ENCODE data around the gene NSD2. TPM values are rescaled to one million over a fixed set of nuclear protein-coding genes. Genes with fewer than 3 reads are reported as not detected.

The NSD2 gene
- total RNA-seq, 1 donor from 2014 or later: 32.6 TPM

GRCh38 chr4:1956631-1957030, 85.4 kb downstream of the NSD2 start:
- no peak for DNase-seq
- intact Hi-C loops (cut with DNase I): no loop called here
- ATAC-seq (ENCODE audit: poor library complexity): no peak

- intact Hi-C loops (cut with DNase I): no loop called here
- no peak for DNase-seq
- peak; percentile 50 for ATAC-seq (ENCODE audit: poor library complexity)
Observed at GRCh38 chr4:1958276-1959103, 87.3 kb downstream of the NSD2 start.

DNA sequence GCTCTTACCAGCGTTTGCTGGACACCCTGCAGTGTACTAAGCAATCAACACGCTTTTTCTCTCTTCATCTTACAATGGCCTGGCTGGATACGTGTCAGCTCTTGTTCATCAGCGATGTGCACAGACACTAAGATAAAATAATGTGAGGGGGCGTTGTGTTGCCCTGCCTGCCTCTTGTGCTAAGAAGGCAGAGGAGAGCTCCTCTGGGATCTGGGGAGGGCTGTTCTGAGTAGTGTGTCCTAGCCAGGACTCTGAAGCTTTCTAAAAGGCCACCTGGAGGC, 87.9 kb downstream of the NSD2 start:
- ATAC-seq (ENCODE audit: poor library complexity): no peak
- DNase-seq: no peak
- intact Hi-C loops (cut with DNase I): no loop called here

GRCh38 chr4:1960170-1960825, 89.1 kb downstream of the NSD2 start:
- intact Hi-C loops (cut with DNase I): no loop called here
- DNase-seq (no peak), ATAC-seq (ENCODE audit: poor library complexity) (peak; percentile 72)

- no peak for DNase-seq
Observed at GRCh38 chr4:1961038-1961437, 89.8 kb downstream of the NSD2 start.

DNA sequence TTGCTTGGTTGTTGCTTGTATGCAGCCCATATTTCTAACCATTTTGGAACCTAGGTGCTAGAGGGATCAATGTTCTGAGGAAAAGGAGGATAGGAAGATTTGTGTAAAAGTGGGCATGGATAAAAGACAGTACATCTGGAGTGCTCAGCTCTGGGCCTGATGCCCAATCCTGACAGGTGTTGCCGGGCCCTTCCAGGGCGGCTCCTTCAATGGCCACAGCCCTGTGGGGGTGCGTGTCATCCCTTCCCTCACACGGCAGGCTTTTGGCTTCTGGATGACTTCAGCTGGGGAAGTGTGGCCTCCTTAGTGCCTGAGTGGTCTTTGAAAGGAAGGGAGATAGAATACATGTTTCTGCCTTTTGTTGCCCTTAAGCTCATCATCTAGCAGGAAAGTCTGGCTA, 90.4 kb downstream of the NSD2 start:
- ATAC-seq (ENCODE audit: poor library complexity) (no peak), DNase-seq (no peak)
- intact Hi-C loops (cut with DNase I): no loop called here

More at GRCh38 chr4:1961038-1961437, 89.8 kb downstream of the NSD2 start:
- intact Hi-C loops (cut with DNase I): no loop called here
- no peak for ATAC-seq (ENCODE audit: poor library complexity)

DNA sequence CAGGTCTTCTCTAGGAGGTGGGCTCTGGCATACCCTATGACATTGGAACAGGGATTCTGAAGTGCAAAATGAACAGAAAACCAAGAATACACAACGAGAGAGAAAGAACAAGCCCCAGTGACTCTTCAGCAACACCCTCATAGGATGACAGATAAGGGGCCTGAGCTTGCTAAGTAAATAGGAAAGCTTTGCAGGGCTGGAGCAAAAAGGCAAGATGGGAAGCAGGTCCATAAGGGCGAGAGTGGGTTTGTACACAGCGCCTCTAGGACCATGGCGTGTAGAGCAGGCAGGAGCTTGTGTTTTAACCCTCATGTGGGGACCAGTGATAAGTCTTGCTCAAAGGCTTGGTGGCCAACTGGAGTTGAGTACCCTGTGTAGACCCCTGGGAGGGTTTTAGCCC, 91.8 kb downstream of the NSD2 start:
- ATAC-seq (ENCODE audit: poor library complexity): no peak
- intact Hi-C loops (cut with DNase I): no loop called here

DNA sequence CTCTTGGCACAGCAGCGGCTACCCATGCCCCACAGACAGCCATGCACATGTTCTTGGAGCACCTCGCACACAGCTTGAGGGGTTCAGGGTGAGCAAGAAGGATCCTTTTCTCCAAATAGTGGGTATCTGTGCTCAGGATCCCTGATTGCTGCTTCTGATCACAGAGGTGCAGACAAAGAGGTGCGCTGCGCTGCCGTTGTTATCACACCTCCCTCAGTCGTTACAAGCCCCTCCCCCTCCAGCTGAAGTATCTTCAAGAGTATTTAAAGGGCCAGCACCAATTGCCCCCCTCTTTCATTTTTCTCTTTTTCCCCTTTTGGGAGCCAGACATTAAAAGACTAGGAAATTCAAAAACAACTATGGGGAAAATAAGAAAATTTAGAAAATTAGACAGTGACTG, 93.2 kb downstream of the NSD2 start:
- no peak for DNase-seq
- no peak for ATAC-seq (ENCODE audit: poor library complexity)
- intact Hi-C loops (cut with DNase I): no loop called here

More for the DNA sequence above, 91.8 kb downstream of the NSD2 start:
- DNase-seq: no peak

DNA sequence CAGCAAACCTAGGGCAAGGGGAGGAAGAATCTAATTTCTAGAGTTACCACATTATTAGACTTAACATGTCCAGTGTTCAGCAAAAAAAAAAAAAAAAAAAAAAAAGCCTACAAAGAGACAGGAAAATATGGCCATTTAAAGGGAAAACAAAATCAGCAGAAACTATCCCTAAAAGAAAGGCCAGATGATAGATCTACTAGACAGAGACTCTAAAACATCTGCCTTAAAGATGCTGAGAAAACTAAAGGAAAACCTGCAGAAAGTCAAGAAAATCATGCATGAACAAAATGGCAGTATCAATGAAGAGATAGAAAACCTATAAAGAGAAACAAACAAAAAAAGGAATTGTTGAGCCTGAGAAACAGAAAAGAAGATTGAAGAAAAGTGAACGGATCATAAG, 93.8 kb downstream of the NSD2 start:
- intact Hi-C loops (cut with DNase I): no loop called here
- ATAC-seq (ENCODE audit: poor library complexity): no peak
- DNase-seq: no peak

- no peak for DNase-seq
- no peak for ATAC-seq (ENCODE audit: poor library complexity)
- intact Hi-C loops (cut with DNase I): no loop called here
Observed at GRCh38 chr4:1967512-1968149, 96.4 kb downstream of the NSD2 start.

- intact Hi-C loops (cut with DNase I): no loop called here
- no peak for ATAC-seq (ENCODE audit: poor library complexity)
- DNase-seq: no peak
Observed at GRCh38 chr4:1968686-1969295, 97.6 kb downstream of the NSD2 start.

- no peak for DNase-seq
- intact Hi-C loops (cut with DNase I): no loop called here
Observed at GRCh38 chr4:1969928-1970723, 98.9 kb downstream of the NSD2 start.

GRCh38 chr4:1970926-1971325, 99.7 kb downstream of the NSD2 start:
- intact Hi-C loops (cut with DNase I): no loop called here

More at GRCh38 chr4:1969928-1970723, 98.9 kb downstream of the NSD2 start:
- ATAC-seq (ENCODE audit: poor library complexity): no peak

DNA sequence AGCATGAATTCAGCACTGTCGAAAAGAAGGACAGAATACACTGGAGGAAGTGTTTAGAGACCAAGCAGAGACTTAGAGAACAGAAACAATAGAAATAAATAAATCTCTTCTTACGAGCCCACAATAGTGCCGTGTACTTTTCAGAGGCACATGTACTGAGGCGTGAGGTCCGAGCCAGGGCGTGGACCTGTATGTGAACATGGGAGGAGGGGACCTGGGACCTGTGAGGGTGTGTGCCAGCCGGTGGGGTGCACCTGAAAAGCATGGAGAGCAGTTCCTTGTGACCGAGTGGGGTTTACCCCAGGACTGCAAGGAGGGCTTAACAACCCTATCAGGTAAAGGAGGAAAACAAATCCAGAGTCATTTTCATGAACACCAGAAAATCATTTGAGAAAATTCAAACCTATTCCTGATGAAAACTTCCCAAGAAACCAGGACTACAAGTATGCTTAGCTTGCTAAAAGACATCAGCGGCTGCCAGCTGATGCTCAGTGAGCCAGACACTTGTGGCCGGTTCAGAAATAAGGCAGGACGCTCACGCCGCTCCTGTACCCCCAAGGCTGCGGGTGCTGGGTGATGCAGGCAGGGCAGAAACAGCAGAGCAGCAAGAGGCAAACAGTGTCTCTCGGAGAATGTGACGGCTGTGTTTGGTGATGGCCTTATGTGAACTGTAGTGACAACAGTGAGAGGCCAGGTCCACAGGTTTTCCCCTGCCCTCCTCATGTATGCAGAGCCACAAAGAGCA, 100.4 kb downstream of the NSD2 start:
- ATAC-seq (ENCODE audit: poor library complexity): no peak
- no peak for DNase-seq
- intact Hi-C loops (cut with DNase I): no loop called here

More at GRCh38 chr4:1970926-1971325, 99.7 kb downstream of the NSD2 start:
- DNase-seq (no peak), ATAC-seq (ENCODE audit: poor library complexity) (no peak)

- intact Hi-C loops (cut with DNase I): no loop called here
- no peak for ATAC-seq (ENCODE audit: poor library complexity)
- no peak for DNase-seq
Observed at GRCh38 chr4:1972414-1972813, 101.2 kb downstream of the NSD2 start.

GRCh38 chr4:1973218-1973617, 102.0 kb downstream of the NSD2 start:
- DNase-seq (no peak), ATAC-seq (ENCODE audit: poor library complexity) (no peak)
- intact Hi-C loops (cut with DNase I): no loop called here

DNA sequence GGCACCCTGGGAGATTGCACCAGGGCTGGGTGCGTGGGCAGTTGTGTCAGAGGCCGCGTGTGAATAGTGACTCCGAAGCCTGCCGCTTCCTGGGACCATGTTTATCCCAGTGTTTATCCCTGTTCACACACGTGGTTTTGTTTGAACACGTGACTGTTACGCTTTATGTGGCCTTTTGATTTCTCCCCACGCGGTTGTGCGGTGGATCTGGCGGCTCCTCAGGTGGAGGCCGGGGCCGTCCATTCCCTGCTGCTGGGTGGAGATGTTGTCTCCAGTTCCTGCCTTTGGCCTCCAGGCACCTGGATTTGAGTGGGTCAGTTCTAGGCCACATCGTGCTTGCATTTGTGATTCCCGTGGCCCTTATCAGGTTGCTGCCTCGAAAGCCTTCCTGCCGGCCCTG, 102.5 kb downstream of the NSD2 start:
- intact Hi-C loops (cut with DNase I): no loop called here
- no peak for ATAC-seq (ENCODE audit: poor library complexity)

GRCh38 chr4:1974840-1975239, 103.6 kb downstream of the NSD2 start:
- intact Hi-C loops (cut with DNase I): no loop called here
- DNase-seq (no peak), ATAC-seq (ENCODE audit: poor library complexity) (no peak)

More for the DNA sequence above, 102.5 kb downstream of the NSD2 start:
- no peak for DNase-seq
